ENCODE measurements around the gene ZNF175.
A peak's percentile ranks its signal among the peaks of the same experiment; 100 is the strongest.
"Not testable (repeated sequence)": the region's sequence is repeated elsewhere in the genome, so short reads cannot be mapped to it uniquely, and the experiment has no call there.

Gene ZNF175

DNA sequence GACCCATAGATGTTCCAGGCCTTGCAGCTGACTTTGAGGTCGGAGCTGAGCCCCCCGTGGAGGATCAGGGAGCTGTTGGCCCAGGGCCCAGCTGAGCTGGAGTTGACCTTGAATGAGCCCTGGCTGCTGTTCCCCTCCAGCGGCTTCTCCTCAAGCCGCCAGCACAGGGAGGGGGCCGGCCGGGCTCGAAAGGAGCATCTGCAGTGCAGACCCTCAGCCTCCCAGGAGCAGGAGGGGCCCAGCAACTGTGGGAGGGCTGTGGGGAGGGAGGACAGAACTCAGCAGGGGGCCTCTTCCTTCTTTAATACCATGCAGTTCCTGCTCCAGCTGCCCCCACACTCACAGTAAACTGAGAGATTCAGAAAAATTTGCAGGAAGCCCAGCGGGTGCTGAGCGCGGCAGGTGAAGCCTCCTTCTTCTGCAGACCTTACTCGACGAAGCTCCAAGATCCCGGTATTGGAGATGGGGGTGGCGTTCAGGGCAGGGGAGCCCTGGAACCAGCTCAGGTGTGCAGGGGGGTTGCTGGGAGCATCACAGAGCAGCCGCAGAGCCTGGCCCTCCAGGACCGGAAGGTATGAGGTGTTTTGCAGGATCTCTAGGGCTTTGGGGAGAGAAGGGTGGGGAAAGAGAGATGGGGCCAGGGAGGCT lies 56.5 kb downstream of the ZNF175 start:
- ATAC-seq, result no peak
- Mint-ChIP-seq H3K27me3 (no peaks in the 10 kb centered on the region), H3K36me3 (peaks cover 59% of the 10 kb centered on the region), H3K4me1 (peaks cover 59% of the 10 kb centered on the region), H3K27ac (peak overlapping the region; percentile 94), H3K4me3 (peak overlapping the region; percentile 65), H3K9me3 (no peaks in the 10 kb centered on the region)

DNA sequence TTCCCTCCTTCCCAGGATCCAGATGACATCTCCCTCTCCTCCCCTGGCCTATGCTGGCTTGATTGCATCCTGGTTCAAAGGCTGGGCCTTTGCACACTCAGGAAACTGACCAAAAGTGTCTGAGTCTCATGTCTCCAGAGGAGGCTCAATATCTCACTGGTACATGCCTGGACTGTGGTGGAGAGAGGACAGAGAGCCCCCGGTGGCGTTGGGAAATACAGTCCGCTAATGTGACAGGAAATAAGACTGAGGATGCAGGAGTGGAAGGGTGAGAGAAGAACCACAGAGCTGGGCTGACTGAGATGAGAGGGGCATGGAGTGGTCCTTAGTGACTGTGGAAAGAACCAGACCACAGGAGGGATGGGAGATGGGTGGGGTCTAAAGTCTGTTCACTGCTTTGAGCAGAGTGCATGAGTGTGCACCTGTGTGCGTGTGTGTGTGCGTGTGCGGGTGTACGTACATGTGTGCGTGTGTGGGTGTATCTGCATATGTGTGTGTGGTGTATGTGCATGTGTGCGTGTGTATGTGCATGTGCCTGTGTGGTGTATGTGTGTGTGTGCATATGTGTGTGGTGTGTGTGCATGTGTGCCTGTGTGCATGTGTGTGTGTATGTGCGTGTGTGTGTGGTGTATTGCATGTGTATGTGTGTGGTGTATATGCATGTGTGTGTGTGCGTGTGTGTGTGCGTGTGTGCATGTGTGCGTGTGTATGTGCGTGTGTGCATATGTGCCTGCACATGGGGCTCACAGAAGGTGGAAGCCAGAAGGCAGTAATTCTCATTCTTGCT lies 57.3 kb downstream of the ZNF175 start:
- peaks cover 51% of the 10 kb centered on the region for H3K36me3 Mint-ChIP-seq
- no peak for ATAC-seq
- peak overlapping the region; percentile 82 for H3K4me3 Mint-ChIP-seq
- H3K27ac Mint-ChIP-seq, result peak overlapping the region; percentile 94
- no peaks in the 10 kb centered on the region for H3K9me3 Mint-ChIP-seq
- H3K4me1 Mint-ChIP-seq, result peaks cover 59% of the 10 kb centered on the region
- H3K27me3 Mint-ChIP-seq, result no peaks in the 10 kb centered on the region

DNA sequence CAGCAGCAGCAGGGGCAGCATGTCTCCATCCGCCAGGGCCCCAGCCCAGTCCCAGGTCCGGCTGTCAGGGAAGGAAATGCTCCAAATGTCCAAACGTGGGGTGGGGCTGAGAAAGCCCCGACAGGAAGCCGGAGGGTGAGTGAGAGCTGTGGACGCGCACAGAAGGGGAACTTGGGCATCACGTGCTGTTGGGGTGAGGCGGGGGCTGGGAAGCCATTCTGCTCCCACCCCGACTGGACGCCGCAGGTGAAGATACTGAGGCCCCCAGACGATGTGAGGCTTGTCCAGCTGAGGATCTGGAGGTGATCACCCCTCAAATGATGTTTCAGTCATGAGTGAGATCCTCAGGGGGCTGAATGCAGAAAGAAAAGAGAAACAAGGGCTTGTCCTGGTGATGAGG lies 59.2 kb downstream of the ZNF175 start, which contains the start of gene SIGLEC5:
SIGLEC5 (minus strand) TSS at position 87 of the 400 bp plus-strand sequence; CDS start at position 21, 66 bp downstream.
- Mint-ChIP-seq H3K27ac (peak within 1 kb of the TSS; percentile 94), H3K4me1 (peaks cover 46% of the 10 kb centered on the region), H3K4me3 (peak within 1 kb of the TSS; percentile 89), H3K36me3 (peaks cover 33% of the 10 kb centered on the region)
- H3K9me3 Mint-ChIP-seq, H3K27me3 Mint-ChIP-seq: not testable (repeated sequence)
- peak; percentile 81 for ATAC-seq

DNA sequence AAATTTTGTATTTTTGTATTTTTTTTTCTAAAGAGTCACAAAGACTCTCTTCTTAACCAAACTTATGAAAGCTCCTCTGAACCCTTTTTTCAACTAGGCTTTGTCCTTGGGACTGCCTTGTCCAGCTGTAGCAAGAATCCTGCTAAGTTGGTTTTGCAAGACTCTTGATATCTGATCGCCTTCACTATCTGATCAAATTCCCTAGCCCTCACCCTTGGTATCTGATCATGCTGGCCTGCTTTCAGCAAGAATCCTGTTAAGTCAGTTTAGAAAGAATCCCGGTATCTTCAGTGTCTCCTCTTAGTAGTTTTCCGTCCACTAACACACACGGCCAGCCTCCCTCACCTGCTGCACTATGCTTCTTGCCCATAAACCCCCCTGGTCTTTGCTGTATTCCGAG lies 61.0 kb downstream of the ZNF175 start:
- H3K27ac Mint-ChIP-seq, result no peak overlapping the region
- H3K27me3 Mint-ChIP-seq, result no peaks in the 10 kb centered on the region
- H3K9me3 Mint-ChIP-seq, result no peaks in the 10 kb centered on the region
- H3K4me1 Mint-ChIP-seq, result peaks cover 33% of the 10 kb centered on the region
- H3K4me3 Mint-ChIP-seq, result no peak overlapping the region
- ATAC-seq, result no peak
- H3K36me3 Mint-ChIP-seq, result peaks cover 17% of the 10 kb centered on the region

DNA sequence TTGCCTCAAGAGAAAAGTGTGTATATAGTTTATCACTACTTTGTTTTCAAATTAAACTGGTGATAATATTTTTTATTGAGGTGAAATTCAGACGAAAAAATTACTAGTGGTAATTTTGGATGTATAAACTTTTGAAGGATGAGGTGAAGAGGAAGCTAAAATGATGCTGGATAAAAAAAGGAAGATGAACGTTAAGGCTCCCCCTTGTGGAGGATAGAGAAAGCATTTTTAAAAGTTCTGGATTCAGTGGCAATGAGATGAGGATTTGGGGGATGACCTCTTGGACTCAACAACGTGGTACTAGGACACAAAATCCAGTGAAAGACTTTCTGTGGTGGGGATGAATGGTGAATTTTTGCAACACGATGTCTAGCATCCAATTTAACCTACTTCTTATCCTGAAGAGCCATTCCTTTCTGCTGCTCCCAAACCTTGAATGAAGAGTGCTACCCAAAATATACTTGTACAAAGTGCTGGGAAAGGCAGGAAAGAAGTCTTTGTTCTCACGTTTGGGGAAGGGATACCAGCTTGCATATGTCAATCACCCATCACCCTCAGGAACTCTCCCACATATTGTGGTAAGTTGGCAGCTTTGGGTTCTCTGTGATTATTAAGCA lies 66.4 kb downstream of the ZNF175 start:
- H3K27ac Mint-ChIP-seq, result no peak overlapping the region
- H3K4me3 Mint-ChIP-seq, result no peak overlapping the region
- no peak for ATAC-seq
- no peaks in the 10 kb centered on the region for H3K9me3 Mint-ChIP-seq
- peaks cover 5% of the 10 kb centered on the region for H3K36me3 Mint-ChIP-seq
- H3K27me3 Mint-ChIP-seq, result no peaks in the 10 kb centered on the region
- peaks cover 22% of the 10 kb centered on the region for H3K4me1 Mint-ChIP-seq

DNA sequence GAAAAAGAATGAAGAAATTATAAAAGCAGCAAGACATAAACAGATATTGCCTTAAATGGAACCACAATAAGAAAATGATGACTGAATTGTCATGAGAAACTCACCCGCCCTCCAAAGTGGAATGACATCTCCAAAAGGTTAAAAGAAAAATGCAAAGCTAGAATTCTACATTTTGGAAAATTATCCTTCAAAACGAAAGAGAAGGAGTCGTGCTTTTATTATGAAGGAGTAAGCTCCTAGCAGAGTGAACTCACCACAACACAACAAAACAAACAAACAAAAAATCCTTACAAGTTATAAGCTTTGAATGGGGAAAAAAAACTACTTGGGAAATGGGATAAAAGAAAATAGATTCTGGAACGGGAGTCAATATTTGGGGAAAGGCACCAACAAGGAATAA lies 68.8 kb downstream of the ZNF175 start:
- H3K27ac Mint-ChIP-seq, result no peak overlapping the region
- ATAC-seq, result no peak
- peaks cover 35% of the 10 kb centered on the region for H3K4me1 Mint-ChIP-seq
- H3K36me3 Mint-ChIP-seq, result peaks cover 18% of the 10 kb centered on the region
- H3K9me3 Mint-ChIP-seq, result no peaks in the 10 kb centered on the region
- no peak overlapping the region for H3K4me3 Mint-ChIP-seq
- no peaks in the 10 kb centered on the region for H3K27me3 Mint-ChIP-seq

DNA sequence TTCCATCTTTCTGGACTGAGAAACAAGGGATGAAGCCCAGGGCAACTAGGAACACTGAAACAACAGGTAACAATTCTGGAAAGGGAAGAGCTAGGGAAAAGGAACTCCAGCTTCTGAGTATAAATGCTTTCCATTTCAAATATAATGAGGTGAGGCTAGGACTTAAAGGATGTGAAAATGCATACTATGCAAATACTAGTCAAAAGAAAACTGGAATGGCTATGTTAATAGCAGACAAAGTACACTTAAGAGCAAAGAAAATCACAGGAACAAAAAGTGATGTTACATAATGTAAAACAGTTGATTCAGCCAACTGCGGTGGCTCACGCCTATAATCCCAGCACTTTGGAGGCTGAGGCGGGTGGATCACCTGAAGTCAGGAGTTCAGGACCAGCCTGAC lies 69.3 kb downstream of the ZNF175 start:
- Mint-ChIP-seq H3K9me3 (no peaks in the 10 kb centered on the region), H3K27me3 (no peaks in the 10 kb centered on the region), H3K4me3 (no peak overlapping the region), H3K27ac (no peak overlapping the region), H3K36me3 (peaks cover 20% of the 10 kb centered on the region), H3K4me1 (peaks cover 40% of the 10 kb centered on the region)
- ATAC-seq, result no peak

DNA sequence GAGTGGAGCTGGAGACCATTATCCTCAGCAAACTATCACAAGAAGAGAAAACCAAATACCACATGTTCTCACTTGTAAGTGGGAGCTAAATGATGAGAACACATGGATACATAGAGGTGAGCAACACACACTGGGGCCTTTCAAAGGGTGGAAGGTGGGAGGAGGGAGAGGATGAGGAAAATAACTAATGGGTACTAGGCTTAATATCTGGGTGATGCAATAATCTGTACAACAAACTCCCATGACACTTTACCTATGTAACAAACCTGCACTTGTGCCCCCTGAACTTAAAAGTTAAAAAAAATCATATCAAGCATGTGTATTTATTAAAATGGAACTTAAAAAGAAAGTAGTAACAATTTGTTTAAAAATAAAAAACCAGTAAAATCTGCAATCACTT lies 70.6 kb downstream of the ZNF175 start:
- Mint-ChIP-seq H3K9me3 (no peaks in the 10 kb centered on the region), H3K4me1 (peaks cover 41% of the 10 kb centered on the region), H3K27me3 (no peaks in the 10 kb centered on the region), H3K27ac (no peak overlapping the region), H3K4me3 (peak overlapping the region; percentile 38), H3K36me3 (peaks cover 20% of the 10 kb centered on the region)
- no peak for ATAC-seq
